GM12878 (cell line): ENCODE data around the gene DDX24. TPM values are rescaled to one million over a fixed set of nuclear protein-coding genes. Genes with fewer than 3 reads are reported as not detected.

ENCODE experiments used
- ATAC-seq: fragments of 200-7000 bp; cut with Tn5 transposase; 3 replicates; pipeline ENCODE4 v1.9.1; 2020; ENCODE audit warnings: mild to moderate bottlenecking, moderate library complexity
- BruUV-seq: library from RNA; stranded (reverse); fragments of 400-500 nt; replicated peaks from 2 replicates; lab custom pipeline; 2021; lab: Mats Ljungman, UMichigan
- CTCF ChIA-PET: fragments of 300-600 bp; sonication (Branson Sonifier 250); formaldehyde crosslinking; extraction: SDS; loops from one replicate; lab custom pipeline; 2021; ENCODE audit warnings: inconsistent platforms; lab: Yijun Ruan, JAX
- POLR2A ChIA-PET: fragments of 350-600 bp; formaldehyde crosslinking; extraction: SDS; loops from one replicate; lab custom pipeline; 2021; ENCODE audit warnings: inconsistent platforms; lab: Charles Lee
- RAD21 ChIA-PET: fragments of 300-600 bp; sonication (Branson Sonifier 250); formaldehyde crosslinking; loops from one replicate; lab custom pipeline; 2023; ENCODE audit warnings: antibody characterized with exemption; ENCODE audit not compliant: unreplicated experiment; lab: Charles Lee
- SMC1A ChIA-PET: fragments of 300-600 bp; sonication (Branson Sonifier 250); formaldehyde crosslinking; loops from one replicate; lab custom pipeline; 2023; ENCODE audit not compliant: unreplicated experiment, uncharacterized antibody; lab: Charles Lee
- DNase-seq: peaks from one replicate; pipeline ENCODE4 v3.0.0-alpha.2; 2011; ENCODE audit warnings: low read depth, low spot score
- FAIRE-seq: peaks from 3 replicates; lab custom pipeline; 2011; peaks lifted over from hg19 to GRCh38; lab: Jason Lieb, UNC
- H2AFZ ChIP-seq: 2 replicates; pipeline ENCODE4 v1.6.0; 2011; ENCODE audit warnings: low read depth, low read length, control low read depth; ENCODE audit not compliant: control insufficient read depth
- H3K27ac ChIP-seq: 2 replicates; pipeline ENCODE4 v1.5.1; 2011; ENCODE audit warnings: control low read depth; ENCODE audit not compliant: control insufficient read depth, insufficient read depth
- H3K27me3 ChIP-seq, 2 experiments: replicated peaks in 1 of 2; 2 replicates each; pipeline versions ENCODE4 v1.6.0 to v1.6.1; 2011; ENCODE audit warnings: low read length in 1 of 2; ENCODE audit not compliant: control insufficient read depth in 2 of 2, insufficient read depth in 2 of 2
- H3K36me3 ChIP-seq, 2 experiments: 2 replicates each; pipeline ENCODE4 v1.5.1; 2011; ENCODE audit warnings: low read length in 1 of 2; ENCODE audit not compliant: control insufficient read depth in 2 of 2, insufficient read depth in 2 of 2
- H3K4me1 ChIP-seq: 2 replicates; pipeline ENCODE4 v1.6.1; 2011; ENCODE audit warnings: mild to moderate bottlenecking, low read length, moderate library complexity, mixed read lengths; ENCODE audit not compliant: control insufficient read depth, insufficient read depth
- H3K4me2 ChIP-seq: 2 replicates; pipeline ENCODE4 v1.6.0; 2011; ENCODE audit warnings: control low read depth; ENCODE audit not compliant: control insufficient read depth, insufficient read depth
- H3K4me3 ChIP-seq: fragments of 200-600 bp; sonication (generic); 2 replicates; pipeline ENCODE4 v1.5.1; 2016
- H3K79me2 ChIP-seq: 2 replicates; pipeline ENCODE4 v1.6.0; 2011; ENCODE audit warnings: low read length; ENCODE audit not compliant: control insufficient read depth, insufficient read depth
- H3K9ac ChIP-seq: 2 replicates; pipeline ENCODE4 v1.8.0; 2011; ENCODE audit warnings: low read length, control low read depth, mixed read lengths; ENCODE audit not compliant: control insufficient read depth, insufficient read depth
- H3K9me3 ChIP-seq: replicated peaks from 3 replicates; pipeline ENCODE4 v1.5.1; 2011; ENCODE audit warnings: mild to moderate bottlenecking, low read length; ENCODE audit not compliant: control insufficient read depth, insufficient read depth
- H4K20me1 ChIP-seq: 2 replicates; pipeline ENCODE4 v1.6.0; 2011; ENCODE audit not compliant: control insufficient read depth, insufficient read depth
- CREM ChIP-seq: IDR thresholded peaks from 2 replicates; pipeline ENCODE4 v1.6.1; 2014; ENCODE audit warnings: antibody characterized with exemption, low read depth
- EZH2 ChIP-seq: IDR thresholded peaks from 2 replicates; pipeline ENCODE4 v1.6.1; 2012; ENCODE audit warnings: low read depth, mild to moderate bottlenecking, control low read depth, inconsistent platforms, low read length, borderline replicate concordance; ENCODE audit not compliant: control insufficient read depth
- USF2 ChIP-seq: IDR thresholded peaks from 2 replicates; pipeline ENCODE4 v1.6.1; 2011; ENCODE audit warnings: low read depth, low read length, improper control_type of control experiment, borderline replicate concordance
- WGBS: methylation state at CpG from one replicate; pipeline ENCODE4 v1.1.6; 2016; ENCODE audit warnings: low lambda C conversion rate; ENCODE audit not compliant: insufficient replicate concordance, insufficient coverage; ENCODE audit errors: missing lambda C conversion rate; 5-methylcytosine and 5-hydroxymethylcytosine counted together
- in situ Hi-C: fragments of 300-500 bp; cut with MboI; formaldehyde crosslinking; loops from 9 replicates; pipeline ENCODE4 v1.14.3; 2018; ENCODE audit warnings: mixed read lengths
- intact Hi-C: fragments of 100-400 bp; cut with micrococcal nuclease; formaldehyde crosslinking; loops from one replicate; pipeline ENCODE4 v1.14.2; 2022; ENCODE audit not compliant: unreplicated experiment
- polyA plus RNA-seq, 11 experiments: library from polyadenylated mRNA; depleted of rRNA in 4 of 11; unstranded in 6 of 11; stranded (reverse) in 5 of 11; fragments of >200 nt; fragmentation: Nextera tagmentation in 4 of 11; fragmentation: Illumina TruSeq in 1 of 11; extraction: Ambion mirVana in 4 of 11; extraction: Trizol in 1 of 11; gene quantifications; 1 replicate in 1 of 11; 2 replicates in 10 of 11; pipeline versions ENCODE4 v1.2.1 to v1.2.3, GENCODE V29; 2011 to 2016; ENCODE audit warnings: inconsistent platforms in 2 of 11, missing spikeins in 2 of 11, low read depth in 1 of 11
- total RNA-seq, 4 experiments: library from RNA; depleted of rRNA in 3 of 4; stranded (reverse); fragments of >200 nt in 3 of 4; fragmentation: Illumina TruSeq in 1 of 4; extraction: Trizol in 1 of 4; gene quantifications; 2 replicates each; pipeline versions ENCODE4 v1.2.1 to v1.2.3, GENCODE V29; 2013 to 2021
- TF ChIP-seq, protein P1 (sequence below): IDR thresholded peaks from 2 replicates; pipeline ENCODE4 v1.6.1; 2012; ENCODE audit warnings: improper control_type of control experiment, low read depth, low read length; ENCODE audit not compliant: insufficient replicate concordance

The DDX24 gene
- total and polyA plus RNA-seq, 10 of the 15 experiments (the other 5 are each of a cell fraction or from before 2014, with no cell fraction given), result 137 to 266 (median 184) TPM

DNA sequence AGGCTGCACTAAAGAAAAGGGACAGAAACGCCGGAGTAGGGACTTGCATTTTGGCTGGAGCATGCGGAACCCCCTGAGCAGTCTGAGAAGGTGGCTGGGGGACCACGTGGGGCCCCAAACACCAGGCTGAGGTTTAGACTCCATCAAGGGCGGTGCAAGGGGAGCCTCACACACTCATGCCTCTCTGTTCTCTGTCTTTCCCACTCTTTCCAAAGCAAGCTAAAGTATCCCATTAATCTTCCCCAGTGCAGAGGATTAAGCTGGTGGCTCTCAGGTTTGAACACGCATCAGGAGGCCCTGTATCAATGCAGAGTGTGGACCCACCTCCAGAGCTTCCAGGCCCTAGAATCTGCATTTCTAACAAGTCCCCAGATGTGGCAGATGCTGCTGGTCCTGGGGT is 70.4 kb downstream of the DDX24 start:
- no peak for FAIRE-seq
- ChIA-PET SMC1A (interaction anchor here (0.9 to 3.3 kb wide), 9 partner anchors 10 to 70 kb away, joined by 3 to 19 read pairs (median 7); partner anchors contain the start of gene OTUB2), POLR2A (interaction anchor here (0.6 to 1.5 kb wide), 2 partner anchors 29 to 71 kb away, joined by 3 read pairs; no protein-coding TSS in a partner anchor), CTCF (interaction anchor here (1.0 to 8.1 kb wide), 10 partner anchors 9 to 126 kb away, joined by 3 to 56 read pairs (median 6); no protein-coding TSS in a partner anchor)
- H3K36me3 ChIP-seq, result no peaks in the 10 kb centered on the region
- WGBS, result 80% methylated on average over 6 of the region's 6 CpGs
- H3K9me3 ChIP-seq, result no peaks in the 10 kb centered on the region; the same call in 2 of the 3 replicates
- H3K27ac ChIP-seq, result no peak overlapping the region
- intact Hi-C loops, result no loop called here
- H3K27me3 ChIP-seq, result no peaks in the 10 kb centered on the region
- in situ Hi-C loops, result no loop called here
- no peak for TF ChIP-seq EZH2
- TF ChIP-seq, protein P1, sequence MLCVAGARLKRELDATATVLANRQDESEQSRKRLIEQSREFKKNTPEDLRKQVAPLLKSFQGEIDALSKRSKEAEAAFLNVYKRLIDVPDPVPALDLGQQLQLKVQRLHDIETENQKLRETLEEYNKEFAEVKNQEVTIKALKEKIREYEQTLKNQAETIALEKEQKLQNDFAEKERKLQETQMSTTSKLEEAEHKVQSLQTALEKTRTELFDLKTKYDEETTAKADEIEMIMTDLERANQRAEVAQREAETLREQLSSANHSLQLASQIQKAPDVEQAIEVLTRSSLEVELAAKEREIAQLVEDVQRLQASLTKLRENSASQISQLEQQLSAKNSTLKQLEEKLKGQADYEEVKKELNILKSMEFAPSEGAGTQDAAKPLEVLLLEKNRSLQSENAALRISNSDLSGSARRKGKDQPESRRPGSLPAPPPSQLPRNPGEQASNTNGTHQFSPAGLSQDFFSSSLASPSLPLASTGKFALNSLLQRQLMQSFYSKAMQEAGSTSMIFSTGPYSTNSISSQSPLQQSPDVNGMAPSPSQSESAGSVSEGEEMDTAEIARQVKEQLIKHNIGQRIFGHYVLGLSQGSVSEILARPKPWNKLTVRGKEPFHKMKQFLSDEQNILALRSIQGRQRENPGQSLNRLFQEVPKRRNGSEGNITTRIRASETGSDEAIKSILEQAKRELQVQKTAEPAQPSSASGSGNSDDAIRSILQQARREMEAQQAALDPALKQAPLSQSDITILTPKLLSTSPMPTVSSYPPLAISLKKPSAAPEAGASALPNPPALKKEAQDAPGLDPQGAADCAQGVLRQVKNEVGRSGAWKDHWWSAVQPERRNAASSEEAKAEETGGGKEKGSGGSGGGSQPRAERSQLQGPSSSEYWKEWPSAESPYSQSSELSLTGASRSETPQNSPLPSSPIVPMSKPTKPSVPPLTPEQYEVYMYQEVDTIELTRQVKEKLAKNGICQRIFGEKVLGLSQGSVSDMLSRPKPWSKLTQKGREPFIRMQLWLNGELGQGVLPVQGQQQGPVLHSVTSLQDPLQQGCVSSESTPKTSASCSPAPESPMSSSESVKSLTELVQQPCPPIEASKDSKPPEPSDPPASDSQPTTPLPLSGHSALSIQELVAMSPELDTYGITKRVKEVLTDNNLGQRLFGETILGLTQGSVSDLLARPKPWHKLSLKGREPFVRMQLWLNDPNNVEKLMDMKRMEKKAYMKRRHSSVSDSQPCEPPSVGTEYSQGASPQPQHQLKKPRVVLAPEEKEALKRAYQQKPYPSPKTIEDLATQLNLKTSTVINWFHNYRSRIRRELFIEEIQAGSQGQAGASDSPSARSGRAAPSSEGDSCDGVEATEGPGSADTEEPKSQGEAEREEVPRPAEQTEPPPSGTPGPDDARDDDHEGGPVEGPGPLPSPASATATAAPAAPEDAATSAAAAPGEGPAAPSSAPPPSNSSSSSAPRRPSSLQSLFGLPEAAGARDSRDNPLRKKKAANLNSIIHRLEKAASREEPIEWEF, result no peak
- no peak for TF ChIP-seq USF2
- TF ChIP-seq CREM, result no peak
- TF ChIP-seq, all 136 proteins: peak for 0
- peaks cover 36% of the 10 kb centered on the region for H3K4me1 ChIP-seq
- H3K79me2 ChIP-seq, result no peaks in the 10 kb centered on the region
- H3K4me2 ChIP-seq, result no peak overlapping the region
- H3K9ac ChIP-seq, result no peak overlapping the region
- RAD21 ChIA-PET, result interaction anchor here (1.1 to 2.7 kb wide), 5 partner anchors 10 to 122 kb away, joined by 3 to 16 read pairs (median 4); no protein-coding TSS in a partner anchor
- H4K20me1 ChIP-seq, result no peaks in the 10 kb centered on the region
- BruUV-seq, result no TSS peak
- no peak overlapping the region for H3K4me3 ChIP-seq
- no peak overlapping the region for H2AFZ ChIP-seq
- ATAC-seq (no peak), DNase-seq (no peak)
